Neuronal stem cell (in vitro differentiated cells): ENCODE data around the gene BBS12.

Experiments used
- DNase-seq: peaks from one replicate; pipeline ENCODE4 v3.0.0-alpha.2; 2013; ENCODE audit warnings: low spot score
- H2AFZ ChIP-seq: one replicate; pipeline ENCODE4 v1.6.1; 2013; ENCODE audit warnings: mild to moderate bottlenecking, low read length, inconsistent platforms
- H2AK5ac ChIP-seq: 2 replicates; pipeline ENCODE4 v1.6.1; 2013; ENCODE audit warnings: low read depth, mild to moderate bottlenecking, inconsistent platforms, low read length, moderate library complexity, mixed read lengths
- H2BK120ac ChIP-seq: 2 replicates; pipeline ENCODE4 v1.6.1; 2013; ENCODE audit warnings: low read depth, mild to moderate bottlenecking, inconsistent platforms, low read length, moderate library complexity, mixed read lengths
- H2BK12ac ChIP-seq: one replicate; pipeline ENCODE4 v1.6.1; 2013; ENCODE audit warnings: low read length, inconsistent platforms
- H2BK15ac ChIP-seq: 2 replicates; pipeline ENCODE4 v1.6.1; 2013; ENCODE audit warnings: mild to moderate bottlenecking, low read length, inconsistent platforms, mixed read lengths
- H2BK5ac ChIP-seq: one replicate; pipeline ENCODE4 v1.6.1; 2013; ENCODE audit warnings: inconsistent platforms, mild to moderate bottlenecking, low read length, moderate library complexity
- H3K14ac ChIP-seq: one replicate; pipeline ENCODE4 v1.6.1; 2013; ENCODE audit warnings: low read length, inconsistent platforms
- H3K18ac ChIP-seq: 2 replicates; pipeline ENCODE4 v1.6.1; 2013; ENCODE audit warnings: low read length, inconsistent platforms
- H3K23ac ChIP-seq: 2 replicates; pipeline ENCODE4 v1.6.1; 2013; ENCODE audit warnings: low read depth, mild to moderate bottlenecking, mixed read lengths, low read length, inconsistent platforms; ENCODE audit not compliant: poor library complexity
- H3K27ac ChIP-seq: replicated peaks from 3 replicates; pipeline ENCODE4 v1.5.1; 2013; ENCODE audit warnings: low read length, inconsistent platforms
- H3K27me3 ChIP-seq, 3 experiments: 2 replicates each; pipeline ENCODE4 v1.6.1; 2013; ENCODE audit warnings: low read length in 3 of 3, mild to moderate bottlenecking in 2 of 3, inconsistent platforms in 1 of 3, low read depth in 1 of 3, mixed read lengths in 1 of 3, moderate library complexity in 1 of 3; ENCODE audit not compliant: control insufficient read depth in 3 of 3, insufficient read depth in 3 of 3
- H3K36me3 ChIP-seq, 2 donors: replicated peaks in 1 of 2; 2 replicates each; pipeline ENCODE4 v1.6.1; 2013; ENCODE audit warnings: low read length in 2 of 2; ENCODE audit not compliant: control insufficient read depth in 2 of 2, insufficient read depth in 2 of 2
- H3K4ac ChIP-seq: 2 replicates; pipeline ENCODE4 v1.6.1; 2013; ENCODE audit warnings: inconsistent platforms, mild to moderate bottlenecking, low read length, moderate library complexity
- H3K4me1 ChIP-seq, 2 donors: 1 replicate in 1 of 2; 2 replicates in 1 of 2; pipeline ENCODE4 v1.6.1; 2013; ENCODE audit warnings: low read length in 2 of 2, low read depth in 1 of 2; ENCODE audit not compliant: control insufficient read depth in 2 of 2, insufficient read depth in 1 of 2
- H3K4me2 ChIP-seq: one replicate; pipeline ENCODE4 v1.6.1; 2013; ENCODE audit warnings: mild to moderate bottlenecking, low read length, inconsistent platforms; ENCODE audit not compliant: insufficient read depth, poor library complexity, severe bottlenecking
- H3K4me3 ChIP-seq, 2 donors: 2 replicates each; pipeline ENCODE4 v1.5.1; 2013; ENCODE audit warnings: low read length in 2 of 2, mild to moderate bottlenecking in 2 of 2, inconsistent platforms in 1 of 2, moderate library complexity in 1 of 2
- H3K79me1 ChIP-seq: one replicate; pipeline ENCODE4 v1.6.1; 2013; ENCODE audit warnings: low read depth, mild to moderate bottlenecking, inconsistent platforms, low read length, moderate library complexity
- H3K9ac ChIP-seq: one replicate; pipeline ENCODE4 v1.6.1; 2013; ENCODE audit warnings: mild to moderate bottlenecking, low read depth, low read length, inconsistent platforms; ENCODE audit not compliant: poor library complexity
- H3K9me3 ChIP-seq, 2 donors: replicated peaks in 1 of 2; 2 replicates each; pipeline versions ENCODE3 to v1.6.1; 2013; ENCODE audit warnings: low read length in 2 of 2, mild to moderate bottlenecking in 2 of 2, inconsistent platforms in 1 of 2, low read depth in 1 of 2, mixed read lengths in 1 of 2, moderate library complexity in 1 of 2; ENCODE audit not compliant: control insufficient read depth in 2 of 2, insufficient read depth in 1 of 2
- H4K8ac ChIP-seq: one replicate; pipeline ENCODE4 v1.6.1; 2013; ENCODE audit warnings: low read depth, mild to moderate bottlenecking, inconsistent platforms, low read length, moderate library complexity
- H4K91ac ChIP-seq: one replicate; pipeline ENCODE4 v1.6.1; 2013; ENCODE audit warnings: low read length, low read depth, mild to moderate bottlenecking, inconsistent platforms; ENCODE audit not compliant: poor library complexity
- WGBS, 2 donors: extraction: QIAGEN DNeasy Blood & Tissue Kit; methylation state at CpG; one replicate each; pipeline ENCODE4 v1.1.7; 2013; ENCODE audit warnings: missing lambda C conversion rate in 2 of 2, mixed read lengths in 1 of 2; ENCODE audit not compliant: insufficient read length in 2 of 2, insufficient replicate concordance in 1 of 2; ENCODE audit errors: extremely low coverage in 2 of 2; 5-methylcytosine and 5-hydroxymethylcytosine counted together

The BBS12 gene

GRCh38 chr4:122689972-122690371, 42.5 kb upstream of the BBS12 start:
- no peak overlapping the region for H2BK5ac ChIP-seq
- H3K4me3 ChIP-seq: no peak overlapping the region
- no peak overlapping the region for H3K27ac ChIP-seq
- no peak overlapping the region for H3K4ac ChIP-seq
- H3K14ac ChIP-seq: no peak overlapping the region
- no peak overlapping the region for H3K18ac ChIP-seq
- peaks cover 3 to 5% of the 10 kb centered on the region in 2 donors for H3K4me1 ChIP-seq
- H3K23ac ChIP-seq: no peak overlapping the region
- H2AFZ ChIP-seq: no peak overlapping the region
- H3K27me3 ChIP-seq: no peaks in the 10 kb centered on the region
- H3K79me1 ChIP-seq: no peaks in the 10 kb centered on the region
- H2BK12ac ChIP-seq: no peak overlapping the region
- no peaks in the 10 kb centered on the region for H3K9me3 ChIP-seq
- H4K8ac ChIP-seq: no peak overlapping the region
- no peak overlapping the region for H3K9ac ChIP-seq
- H2AK5ac ChIP-seq: no peak overlapping the region
- no peak overlapping the region for H2BK120ac ChIP-seq
- DNase-seq: no peak
- no peak overlapping the region for H4K91ac ChIP-seq
- H2BK15ac ChIP-seq: no peak overlapping the region
- no peaks in the 10 kb centered on the region for H3K36me3 ChIP-seq
- H3K4me2 ChIP-seq: no peak overlapping the region

DNA sequence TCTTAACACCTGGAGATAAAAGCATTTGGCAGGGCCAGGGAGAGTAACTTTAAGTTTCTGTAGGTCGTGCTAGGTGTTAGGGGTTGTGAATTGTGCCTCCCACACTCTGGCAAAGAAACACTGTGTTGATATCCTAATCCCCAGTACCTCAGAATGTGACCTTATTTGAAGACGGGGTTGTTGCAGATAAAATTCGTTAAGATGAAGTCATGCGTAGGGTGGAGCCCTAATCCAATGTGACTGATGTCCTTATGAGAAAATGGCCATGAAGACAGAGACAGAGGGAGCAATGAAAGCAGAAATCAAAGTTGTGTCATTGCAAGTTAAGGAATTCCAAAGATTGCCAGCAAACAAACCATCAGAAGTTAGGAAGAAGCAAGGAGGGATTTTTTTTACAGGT, 40.5 kb upstream of the BBS12 start:
- no peak overlapping the region for H2BK120ac ChIP-seq
- no peak overlapping the region for H2AK5ac ChIP-seq
- no peak overlapping the region for H3K9ac ChIP-seq
- H3K23ac ChIP-seq: no peak overlapping the region
- H4K91ac ChIP-seq: no peak overlapping the region
- H2BK15ac ChIP-seq: no peak overlapping the region
- no peak overlapping the region for H3K14ac ChIP-seq
- WGBS, 2 donors: no CpG with 5 or more reads among the region's 4 CpGs
- no peak overlapping the region for H3K4ac ChIP-seq
- H4K8ac ChIP-seq: no peak overlapping the region
- DNase-seq: no peak
- H3K4me1 ChIP-seq: peaks cover 3 to 5% of the 10 kb centered on the region in 2 donors
- H2BK12ac ChIP-seq: no peak overlapping the region
- no peak overlapping the region for H3K4me2 ChIP-seq
- no peaks in the 10 kb centered on the region for H3K9me3 ChIP-seq
- no peaks in the 10 kb centered on the region for H3K36me3 ChIP-seq
- no peak overlapping the region for H2BK5ac ChIP-seq
- no peak overlapping the region for H3K27ac ChIP-seq
- no peaks in the 10 kb centered on the region for H3K27me3 ChIP-seq
- no peak overlapping the region for H2AFZ ChIP-seq
- no peak overlapping the region for H3K4me3 ChIP-seq
- H3K79me1 ChIP-seq: no peaks in the 10 kb centered on the region
- no peak overlapping the region for H3K18ac ChIP-seq

GRCh38 chr4:122692641-122693520, 39.6 kb upstream of the BBS12 start:
- Histone ChIP-seq H3K14ac (no peak overlapping the region), H3K79me1 (no peaks in the 10 kb centered on the region), H3K4me1 (peaks cover 0 to 5% of the 10 kb centered on the region in 2 donors), H3K23ac (no peak overlapping the region), H3K4me3 (no peak overlapping the region), H2BK12ac (no peak overlapping the region), H3K27me3 (no peaks in the 10 kb centered on the region), H3K9me3 (no peaks in the 10 kb centered on the region), H3K9ac (no peak overlapping the region), H3K27ac (no peak overlapping the region), H3K4ac (no peak overlapping the region), H3K4me2 (no peak overlapping the region), H2AK5ac (no peak overlapping the region), H3K36me3 (no peaks in the 10 kb centered on the region), H2BK15ac (no peak overlapping the region), H3K18ac (no peak overlapping the region), H4K8ac (no peak overlapping the region), H2AFZ (no peak overlapping the region), H4K91ac (no peak overlapping the region), H2BK120ac (no peak overlapping the region), H2BK5ac (no peak overlapping the region)
- WGBS, 2 donors: no CpG with 5 or more reads among the region's 3 CpGs
- no peak for DNase-seq

DNA sequence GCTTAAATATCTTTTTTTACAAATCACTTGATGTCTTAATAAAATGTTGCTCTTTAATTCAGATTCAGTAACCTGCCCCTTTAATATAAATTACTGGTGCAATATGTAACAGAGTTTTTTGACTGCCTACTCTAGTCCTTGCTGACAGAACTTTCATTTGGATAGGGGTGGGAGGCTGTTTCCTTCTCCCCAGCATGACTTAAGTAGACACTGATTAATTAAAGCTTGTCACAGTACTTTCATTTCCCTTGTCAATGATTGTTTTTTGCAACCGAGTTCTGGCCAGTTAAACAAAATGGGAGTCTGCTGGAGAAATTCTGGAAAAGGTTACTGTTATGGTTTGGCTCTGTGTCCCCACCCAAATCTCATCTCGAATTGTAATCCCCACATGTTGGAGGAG, 37.3 kb upstream of the BBS12 start:
- no peak overlapping the region for H3K23ac ChIP-seq
- no peak overlapping the region for H2BK12ac ChIP-seq
- H3K27ac ChIP-seq: no peak overlapping the region
- no peak overlapping the region for H2AFZ ChIP-seq
- peaks cover 0 to 1% (median 0%) of the 10 kb centered on the region in 3 experiments for H3K27me3 ChIP-seq
- H3K4me1 ChIP-seq: peaks cover 0 to 2% of the 10 kb centered on the region in 2 donors
- H2AK5ac ChIP-seq: no peak overlapping the region
- DNase-seq: no peak
- H4K91ac ChIP-seq: no peak overlapping the region
- no peak overlapping the region for H4K8ac ChIP-seq
- no peak overlapping the region for H3K14ac ChIP-seq
- H3K9me3 ChIP-seq: no peaks in the 10 kb centered on the region
- H2BK120ac ChIP-seq: no peak overlapping the region
- no CpG with 5 or more reads among the region's 2 CpGs for WGBS, 2 donors
- no peak overlapping the region for H3K4me3 ChIP-seq
- H3K36me3 ChIP-seq: no peaks in the 10 kb centered on the region
- H2BK5ac ChIP-seq: no peak overlapping the region
- H3K4me2 ChIP-seq: no peak overlapping the region
- no peak overlapping the region for H3K4ac ChIP-seq
- no peak overlapping the region for H3K18ac ChIP-seq
- no peaks in the 10 kb centered on the region for H3K79me1 ChIP-seq
- H3K9ac ChIP-seq: no peak overlapping the region
- no peak overlapping the region for H2BK15ac ChIP-seq
